Upper lobe of right lung (tissue), 1 donor: ENCODE results near the gene TEDC2. TPM values are rescaled to one million over a fixed set of nuclear protein-coding genes. Genes with fewer than 3 reads are reported as not detected.

Experiments used
- ATAC-seq: fragments of 200-7000 bp; cut with Tn5 transposase; one replicate; pipeline ENCODE4 v1.9.1; 2020; ENCODE audit warnings: mild to moderate bottlenecking, moderate library complexity
- DNase-seq: peaks from one replicate; pipeline ENCODE4 v3.0.0-alpha.2; 2020
- H3K27ac ChIP-seq: fragments of 200-600 bp; one replicate; pipeline ENCODE4 v1.8.0; 2022
- H3K27me3 ChIP-seq: fragments of 200-600 bp; one replicate; pipeline ENCODE4 v1.8.0; 2022; ENCODE audit warnings: mild to moderate bottlenecking
- H3K36me3 ChIP-seq: fragments of 200-600 bp; one replicate; pipeline ENCODE4 v1.8.0; 2022
- H3K4me1 ChIP-seq: fragments of 200-600 bp; one replicate; pipeline ENCODE4 v1.8.0; 2022
- H3K4me3 ChIP-seq: fragments of 200-600 bp; one replicate; pipeline ENCODE4 v1.8.0; 2022; ENCODE audit warnings: mild to moderate bottlenecking
- H3K9me3 ChIP-seq: fragments of 200-600 bp; one replicate; pipeline ENCODE4 v1.8.0; 2022
- CTCF ChIP-seq: fragments of 200-600 bp; IDR thresholded peaks from one replicate; pipeline ENCODE4 v1.8.0; 2022; ENCODE audit warnings: antibody characterized with exemption
- intact Hi-C: fragments of 100-400 bp; cut with DNase I; formaldehyde crosslinking; loops from one replicate; pipeline ENCODE4 v1.11.0; 2022
- total RNA-seq: library from RNA; stranded (reverse); fragmentation: NEBNext Ultra II Directional; extraction: Animal tissue kit (Norgen Biotek cat#: 25700); gene quantifications from one replicate; pipeline ENCODE4 v1.2.1, GENCODE V29; 2021
- donor health status: DM: no; HTN: yes; CAD: no; lungs with severe emphysema.

TEDC2 gene
- total RNA-seq, 1 donor from 2014 or later = not detected

- DNase-seq (no peak), ATAC-seq (no peak)
- H3K4me3 ChIP-seq = no peak overlapping the region
- no peak overlapping the region for H3K27ac ChIP-seq
- H3K36me3 ChIP-seq = peaks cover 15% of the 10 kb centered on the region
- H3K9me3 ChIP-seq = no peaks in the 10 kb centered on the region
- no peaks in the 10 kb centered on the region for H3K4me1 ChIP-seq
- H3K27me3 ChIP-seq = no peaks in the 10 kb centered on the region
- TF ChIP-seq CTCF = no peak
- intact Hi-C loops = no loop called here
Measured at GRCh38 chr16:2447920-2448583, 11.9 kb upstream of the TEDC2 start.

- no peaks in the 10 kb centered on the region for H3K9me3 ChIP-seq
- peaks cover 15% of the 10 kb centered on the region for H3K36me3 ChIP-seq
- TF ChIP-seq CTCF = no peak
- DNase-seq (peak; percentile 53), ATAC-seq (no peak)
- H3K27me3 ChIP-seq = no peaks in the 10 kb centered on the region
- intact Hi-C loops = no loop called here
- H3K4me1 ChIP-seq = no peaks in the 10 kb centered on the region
- no peak overlapping the region for H3K27ac ChIP-seq
- H3K4me3 ChIP-seq = no peak overlapping the region
Measured at GRCh38 chr16:2449118-2449517, 10.8 kb upstream of the TEDC2 start.

GRCh38 chr16:2450535-2450934 lies 9.4 kb upstream of the TEDC2 start:
- TF ChIP-seq CTCF = no peak
- intact Hi-C loops = no loop called here
- Histone ChIP-seq H3K9me3 (no peaks in the 10 kb centered on the region), H3K27me3 (no peaks in the 10 kb centered on the region), H3K4me3 (no peak overlapping the region), H3K27ac (no peak overlapping the region), H3K4me1 (no peaks in the 10 kb centered on the region), H3K36me3 (peaks cover 6% of the 10 kb centered on the region)
- ATAC-seq (no peak), DNase-seq (no peak)

- no peak overlapping the region for H3K4me3 ChIP-seq
- intact Hi-C loops = no loop called here
- peak; percentile 54 for DNase-seq
Measured at GRCh38 chr16:2450975-2451381, 8.9 kb upstream of the TEDC2 start.

GRCh38 chr16:2451851-2452320 lies 8.0 kb upstream of the TEDC2 start:
- no peaks in the 10 kb centered on the region for H3K27me3 ChIP-seq
- peaks cover 6% of the 10 kb centered on the region for H3K36me3 ChIP-seq
- no peak for TF ChIP-seq CTCF
- H3K9me3 ChIP-seq = no peaks in the 10 kb centered on the region
- intact Hi-C loops = no loop called here
- no peaks in the 10 kb centered on the region for H3K4me1 ChIP-seq
- no peak for ATAC-seq
- H3K27ac ChIP-seq = no peak overlapping the region
- peak; percentile 57 for DNase-seq
- no peak overlapping the region for H3K4me3 ChIP-seq

More at GRCh38 chr16:2450975-2451381, 8.9 kb upstream of the TEDC2 start:
- H3K27me3 ChIP-seq = no peaks in the 10 kb centered on the region
- H3K9me3 ChIP-seq = no peaks in the 10 kb centered on the region
- peaks cover 6% of the 10 kb centered on the region for H3K36me3 ChIP-seq
- H3K4me1 ChIP-seq = no peaks in the 10 kb centered on the region
- no peak for ATAC-seq
- no peak for TF ChIP-seq CTCF
- H3K27ac ChIP-seq = no peak overlapping the region
